ENCODE results near the gene ITIH4. TPM values are rescaled to one million over a fixed set of nuclear protein-coding genes. Genes with fewer than 3 reads are reported as not detected.

ITIH4 gene
- total and polyA plus RNA-seq, 4 donors = 25.0 to 368 (median 72.1) TPM

- intact Hi-C loops (cut with DNase I) = no loop called here
- H3K27me3 ChIP-seq (ENCODE audit: control insufficient read depth in 1 of 2, insufficient read depth in 2 of 2, low read length in 1 of 2) = no peaks in the 10 kb centered on the region
- DNase-seq (no peak), ATAC-seq (ENCODE audit: low FRiP score) (no peak)
- WGBS, 2 donors = 68 to 69% methylated on average over 10 of the region's 10 CpGs
- no peak within 1 kb of the TSS for H3K27ac ChIP-seq (ENCODE audit: low read depth in 1 of 2, low read length in 2 of 2)
- H3K4me3 ChIP-seq (ENCODE audit: low read length in 2 of 2) = no peak within 1 kb of the TSS
- no peaks in the 10 kb centered on the region for H3K36me3 ChIP-seq (ENCODE audit: control insufficient read depth in 1 of 2, insufficient read depth in 2 of 2, low read length in 1 of 2)
- H3K9me3 ChIP-seq (ENCODE audit: control insufficient read depth, low read length) = no peaks in the 10 kb centered on the region
- H3K4me1 ChIP-seq (ENCODE audit: control insufficient read depth in 1 of 2, insufficient read depth in 2 of 2, low read length in 2 of 2) = no peaks in the 10 kb centered on the region
Observed at GRCh38 chr3:52794612-52795099, 35.8 kb downstream of the ITIH4 start, which contains the start of gene ITIH3. Gene ITIH3, plus strand, starts transcription at chr3:52794796. Its CDS starts 8 bp downstream, at chr3:52794804.

GRCh38 chr3:52793702-52794611 is 36.5 kb downstream of the ITIH4 start:
- ATAC-seq (ENCODE audit: low FRiP score) (no peak), DNase-seq (no peak)
- intact Hi-C loops (cut with DNase I) = no loop called here
- Histone ChIP-seq H3K9me3 (ENCODE audit: control insufficient read depth, low read length) (no peaks in the 10 kb centered on the region), H3K36me3 (ENCODE audit: control insufficient read depth in 1 of 2, insufficient read depth in 2 of 2, low read length in 1 of 2) (no peaks in the 10 kb centered on the region), H3K27ac (ENCODE audit: low read depth in 1 of 2, low read length in 2 of 2) (no peak overlapping the region), H3K27me3 (ENCODE audit: control insufficient read depth in 1 of 2, insufficient read depth in 2 of 2, low read length in 1 of 2) (no peaks in the 10 kb centered on the region), H3K4me1 (ENCODE audit: control insufficient read depth in 1 of 2, insufficient read depth in 2 of 2, low read length in 2 of 2) (no peaks in the 10 kb centered on the region), H3K4me3 (ENCODE audit: low read length in 2 of 2) (no peak overlapping the region)
- 79 to 85% methylated on average over 8 to 9 of the region's 9 CpGs for WGBS, 2 donors

GRCh38 chr3:52792961-52793695 is 37.3 kb downstream of the ITIH4 start:
- no peak overlapping the region for H3K4me3 ChIP-seq (ENCODE audit: low read length in 2 of 2)
- H3K27me3 ChIP-seq (ENCODE audit: control insufficient read depth in 1 of 2, insufficient read depth in 2 of 2, low read length in 1 of 2) = no peaks in the 10 kb centered on the region
- DNase-seq (no peak), ATAC-seq (ENCODE audit: low FRiP score) (no peak)
- H3K4me1 ChIP-seq (ENCODE audit: control insufficient read depth in 1 of 2, insufficient read depth in 2 of 2, low read length in 2 of 2) = no peaks in the 10 kb centered on the region
- no peaks in the 10 kb centered on the region for H3K9me3 ChIP-seq (ENCODE audit: control insufficient read depth, low read length)
- intact Hi-C loops (cut with DNase I) = no loop called here
- no peaks in the 10 kb centered on the region for H3K36me3 ChIP-seq (ENCODE audit: control insufficient read depth in 1 of 2, insufficient read depth in 2 of 2, low read length in 1 of 2)
- no peak overlapping the region for H3K27ac ChIP-seq (ENCODE audit: low read depth in 1 of 2, low read length in 2 of 2)
- WGBS, 2 donors = 80 to 81% methylated on average over 18 of the region's 18 CpGs

- no peak overlapping the region for H3K27ac ChIP-seq (ENCODE audit: low read depth in 1 of 2, low read length in 2 of 2)
Observed at GRCh38 chr3:52792413-52792812, 38.1 kb downstream of the ITIH4 start.

GRCh38 chr3:52791928-52792327 is 38.5 kb downstream of the ITIH4 start:
- no peaks in the 10 kb centered on the region for H3K4me1 ChIP-seq (ENCODE audit: control insufficient read depth in 1 of 2, insufficient read depth in 2 of 2, low read length in 2 of 2)
- intact Hi-C loops (cut with DNase I) = no loop called here
- H3K27ac ChIP-seq (ENCODE audit: low read depth in 1 of 2, low read length in 2 of 2) = no peak overlapping the region
- no peak overlapping the region for H3K4me3 ChIP-seq (ENCODE audit: low read length in 2 of 2)
- no peaks in the 10 kb centered on the region for H3K27me3 ChIP-seq (ENCODE audit: control insufficient read depth in 1 of 2, insufficient read depth in 2 of 2, low read length in 1 of 2)
- DNase-seq (no peak), ATAC-seq (ENCODE audit: low FRiP score) (no peak)
- no peaks in the 10 kb centered on the region for H3K9me3 ChIP-seq (ENCODE audit: control insufficient read depth, low read length)
- no peaks in the 10 kb centered on the region for H3K36me3 ChIP-seq (ENCODE audit: control insufficient read depth in 1 of 2, insufficient read depth in 2 of 2, low read length in 1 of 2)
- WGBS, 2 donors = 86 to 88% methylated on average over 4 of the region's 4 CpGs

More at GRCh38 chr3:52792413-52792812, 38.1 kb downstream of the ITIH4 start:
- Histone ChIP-seq H3K9me3 (ENCODE audit: control insufficient read depth, low read length) (no peaks in the 10 kb centered on the region), H3K4me3 (ENCODE audit: low read length in 2 of 2) (no peak overlapping the region), H3K27me3 (ENCODE audit: control insufficient read depth in 1 of 2, insufficient read depth in 2 of 2, low read length in 1 of 2) (no peaks in the 10 kb centered on the region), H3K36me3 (ENCODE audit: control insufficient read depth in 1 of 2, insufficient read depth in 2 of 2, low read length in 1 of 2) (no peaks in the 10 kb centered on the region), H3K4me1 (ENCODE audit: control insufficient read depth in 1 of 2, insufficient read depth in 2 of 2, low read length in 2 of 2) (no peaks in the 10 kb centered on the region)
- ATAC-seq (ENCODE audit: low FRiP score) = no peak
- intact Hi-C loops (cut with DNase I) = no loop called here
- WGBS, 2 donors = 91 to 94% methylated on average over 7 of the region's 7 CpGs
- DNase-seq = no peak

- H3K9me3 ChIP-seq (ENCODE audit: control insufficient read depth, low read length) = no peaks in the 10 kb centered on the region
- H3K36me3 ChIP-seq (ENCODE audit: control insufficient read depth in 1 of 2, insufficient read depth in 2 of 2, low read length in 1 of 2) = no peaks in the 10 kb centered on the region
- no peaks in the 10 kb centered on the region for H3K27me3 ChIP-seq (ENCODE audit: control insufficient read depth in 1 of 2, insufficient read depth in 2 of 2, low read length in 1 of 2)
- H3K4me3 ChIP-seq (ENCODE audit: low read length in 2 of 2) = no peak overlapping the region
- DNase-seq (peak in 1 of 2 donors; percentile 33), ATAC-seq (ENCODE audit: low FRiP score) (no peak)
- H3K27ac ChIP-seq (ENCODE audit: low read depth in 1 of 2, low read length in 2 of 2) = no peak overlapping the region
- intact Hi-C loops (cut with DNase I) = no loop called here
- no peaks in the 10 kb centered on the region for H3K4me1 ChIP-seq (ENCODE audit: control insufficient read depth in 1 of 2, insufficient read depth in 2 of 2, low read length in 2 of 2)
- 89 to 93% methylated on average over 12 of the region's 12 CpGs for WGBS, 2 donors
Observed at GRCh38 chr3:52791366-52791765, 39.1 kb downstream of the ITIH4 start.

GRCh38 chr3:52790741-52791140 is 39.7 kb downstream of the ITIH4 start:
- ATAC-seq (ENCODE audit: low FRiP score) (no peak), DNase-seq (peak in 1 of 2 donors; percentile 35)
- WGBS, 2 donors = 85 to 89% methylated on average over 13 of the region's 13 CpGs
- H3K4me3 ChIP-seq (ENCODE audit: low read length in 2 of 2) = no peak overlapping the region
- no peaks in the 10 kb centered on the region for H3K36me3 ChIP-seq (ENCODE audit: control insufficient read depth in 1 of 2, insufficient read depth in 2 of 2, low read length in 1 of 2)
- no peaks in the 10 kb centered on the region for H3K9me3 ChIP-seq (ENCODE audit: control insufficient read depth, low read length)
- H3K4me1 ChIP-seq (ENCODE audit: control insufficient read depth in 1 of 2, insufficient read depth in 2 of 2, low read length in 2 of 2) = no peaks in the 10 kb centered on the region
- intact Hi-C loops (cut with DNase I) = no loop called here
- H3K27ac ChIP-seq (ENCODE audit: low read depth in 1 of 2, low read length in 2 of 2) = no peak overlapping the region
- no peaks in the 10 kb centered on the region for H3K27me3 ChIP-seq (ENCODE audit: control insufficient read depth in 1 of 2, insufficient read depth in 2 of 2, low read length in 1 of 2)

- Histone ChIP-seq H3K9me3 (ENCODE audit: control insufficient read depth, low read length) (no peaks in the 10 kb centered on the region), H3K4me3 (ENCODE audit: low read length in 2 of 2) (no peak overlapping the region), H3K27ac (ENCODE audit: low read depth in 1 of 2, low read length in 2 of 2) (no peak overlapping the region), H3K4me1 (ENCODE audit: control insufficient read depth in 1 of 2, insufficient read depth in 2 of 2, low read length in 2 of 2) (no peaks in the 10 kb centered on the region), H3K27me3 (ENCODE audit: control insufficient read depth in 1 of 2, insufficient read depth in 2 of 2, low read length in 1 of 2) (no peaks in the 10 kb centered on the region), H3K36me3 (ENCODE audit: control insufficient read depth in 1 of 2, insufficient read depth in 2 of 2, low read length in 1 of 2) (no peaks in the 10 kb centered on the region)
- DNase-seq (peak; percentile 26 to 61), ATAC-seq (ENCODE audit: low FRiP score) (no peak)
- WGBS, 2 donors = 90% methylated on average over 7 of the region's 7 CpGs
- intact Hi-C loops (cut with DNase I) = no loop called here
Observed at GRCh38 chr3:52790337-52790736, 40.1 kb downstream of the ITIH4 start.

Measured in aorta (tissue), 5 donors.